Psoas muscle (tissue), 8 donors: Measurements from ENCODE around the gene METTL13. TPM values are rescaled to one million over a fixed set of nuclear protein-coding genes. Genes with fewer than 3 reads are reported as not detected.
A peak's percentile ranks its signal among the peaks of the same experiment; 100 is the strongest.

Experiments used
- ATAC-seq, 4 donors: fragments of 200-7000 bp; cut with Tn5 transposase; one replicate each; pipeline ENCODE4 v1.9.1; 2020; ENCODE audit warnings: moderate library complexity in 3 of 4, mild to moderate bottlenecking in 2 of 4
- DNase-seq, 2 donors: peaks; one replicate each; pipeline ENCODE4 v3.0.0-alpha.2; 2020
- H3K27ac ChIP-seq: fragments of 200-600 bp; one replicate; pipeline ENCODE4 v1.8.0; 2022
- H3K27me3 ChIP-seq, 3 donors: fragments of 200-600 bp in 1 of 3; one replicate each; pipeline versions ENCODE4 v1.6.1 to v1.8.0; 2013 to 2022; ENCODE audit warnings: low read length in 2 of 3, mild to moderate bottlenecking in 2 of 3, moderate library complexity in 1 of 3; ENCODE audit not compliant: insufficient read depth in 3 of 3
- H3K36me3 ChIP-seq, 2 donors: fragments of 200-600 bp in 1 of 2; one replicate each; pipeline versions ENCODE4 v1.6.1 to v1.8.0; 2013 to 2022; ENCODE audit warnings: low read depth in 1 of 2, mild to moderate bottlenecking in 1 of 2, moderate library complexity in 1 of 2; ENCODE audit not compliant: insufficient read depth in 1 of 2
- H3K4me1 ChIP-seq: fragments of 200-600 bp; one replicate; pipeline ENCODE4 v1.8.0; 2022
- H3K4me3 ChIP-seq: fragments of 200-600 bp; one replicate; pipeline ENCODE4 v1.8.0; 2022; ENCODE audit warnings: mild to moderate bottlenecking
- H3K9me3 ChIP-seq: fragments of 200-600 bp; one replicate; pipeline ENCODE4 v1.8.0; 2022
- CTCF ChIP-seq: fragments of 200-600 bp; IDR thresholded peaks from one replicate; pipeline ENCODE4 v1.8.0; 2022; ENCODE audit warnings: antibody characterized with exemption
- WGBS, 3 donors: extraction: QIAGEN DNeasy Blood & Tissue Kit; methylation state at CpG; one replicate each; pipeline versions ENCODE4 v1.1.6 to v1.1.7; 2013; 5-methylcytosine and 5-hydroxymethylcytosine counted together
- intact Hi-C, 2 donors: fragments of 100-400 bp; cut with DNase I; formaldehyde crosslinking; loops; one replicate each; pipeline versions ENCODE4 v1.11.0 to v1.14.2; 2022
- polyA plus RNA-seq, 3 donors: library from polyadenylated mRNA; stranded (reverse); fragments of 200-250 nt; gene quantifications; one replicate each; pipeline ENCODE4 v1.2.3, GENCODE V29; 2013
- total RNA-seq, 4 donors: library from RNA; stranded (reverse); fragmentation: NEBNext Ultra II Directional in 2 of 4; extraction: Animal tissue kit (Norgen Biotek cat#: 25700) in 2 of 4; gene quantifications; one replicate each; pipeline versions ENCODE4 v1.2.1 to v1.2.4, GENCODE V29; 2021 to 2023
- donor health status: healthy with polysubstance abuse.
- donor health status: DM: no; HTN: no; CAD: no; lungs with moderate emphysema.
- donor health status: Bipolar disorder and iron deficiency.
- donor health status: healthy.
- donor health status: DM: yes; HTN: yes; CAD: no.
- donor health status: DM: no; HTN: no; CAD: no.
- donor health status: DM: no; HTN: no; CAD: no.
- donor health status: DM: yes; HTN: yes; CAD: no.

METTL13 gene
- total and polyA plus RNA-seq, 7 donors = 15.0 to 66.4 (median 23.9) TPM

- Histone ChIP-seq H3K4me3 (no peak overlapping the region), H3K4me1 (peaks cover 9% of the 10 kb centered on the region), H3K36me3 (peaks cover 12 to 96% of the 10 kb centered on the region in 2 donors), H3K27ac (no peak overlapping the region), H3K9me3 (no peaks in the 10 kb centered on the region), H3K27me3 (no peaks in the 10 kb centered on the region)
- intact Hi-C loops = loop anchor here in 1 of 2 donors (10.0 kb wide), 1 partner anchor 744 kb away; the partner anchor contains the start of gene SUCO
- ATAC-seq (no peak), DNase-seq (no peak)
- no peak for TF ChIP-seq CTCF
- 81 to 93% (median 82%) methylated on average over 6 of the region's 6 CpGs for WGBS, 3 donors
Observed at GRCh38 chr1:171790318-171790717, 8.9 kb downstream of the METTL13 start.

GRCh38 chr1:171792656-171793369 is 11.4 kb downstream of the METTL13 start:
- Histone ChIP-seq H3K4me1 (peaks cover 2% of the 10 kb centered on the region), H3K36me3 (peaks cover 24 to 100% of the 10 kb centered on the region in 2 donors), H3K9me3 (no peaks in the 10 kb centered on the region), H3K4me3 (no peak overlapping the region), H3K27me3 (no peaks in the 10 kb centered on the region), H3K27ac (no peak overlapping the region)
- ATAC-seq (no peak), DNase-seq (no peak)
- WGBS, 3 donors = 89 to 92% (median 91%) methylated on average over 7 of the region's 7 CpGs
- no peak for TF ChIP-seq CTCF
- intact Hi-C loops = loop anchor here in 1 of 2 donors (10.0 kb wide), 1 partner anchor 742 kb away; the partner anchor contains the start of gene SUCO

GRCh38 chr1:171793636-171794035 is 12.2 kb downstream of the METTL13 start:
- 98 to 100% (median 100%) methylated on average over 1 of the region's 1 CpG for WGBS, 3 donors
- intact Hi-C loops = loop anchor here in 1 of 2 donors (10.0 kb wide), 1 partner anchor 741 kb away; the partner anchor contains the start of gene SUCO
- no peak overlapping the region for H3K4me3 ChIP-seq

GRCh38 chr1:171794085-171794484 is 12.6 kb downstream of the METTL13 start:
- Histone ChIP-seq H3K4me1 (no peaks in the 10 kb centered on the region), H3K9me3 (no peaks in the 10 kb centered on the region), H3K4me3 (no peak overlapping the region), H3K36me3 (peaks cover 20 to 95% of the 10 kb centered on the region in 2 donors), H3K27me3 (no peaks in the 10 kb centered on the region), H3K27ac (no peak overlapping the region)
- TF ChIP-seq CTCF = no peak
- DNase-seq (no peak), ATAC-seq (peak in 2 of 4 donors; percentile 58 to 64)
- intact Hi-C loops = loop anchor here in 1 of 2 donors (10.0 kb wide), 1 partner anchor 741 kb away; the partner anchor contains the start of gene SUCO
- 79 to 95% (median 93%) methylated on average over 4 of the region's 4 CpGs for WGBS, 3 donors

More at GRCh38 chr1:171793636-171794035, 12.2 kb downstream of the METTL13 start:
- DNase-seq (no peak), ATAC-seq (no peak)
- peaks cover 1% of the 10 kb centered on the region for H3K4me1 ChIP-seq
- no peak overlapping the region for H3K27ac ChIP-seq
- H3K27me3 ChIP-seq = no peaks in the 10 kb centered on the region
- H3K36me3 ChIP-seq = peaks cover 20 to 98% of the 10 kb centered on the region in 2 donors
- H3K9me3 ChIP-seq = no peaks in the 10 kb centered on the region
- no peak for TF ChIP-seq CTCF
